ENCODE data around the gene HMCN1.

The HMCN1 gene

GRCh38 chr1:186143481-186143880 lies 409.3 kb downstream of the HMCN1 start:
- Histone ChIP-seq H3K79me2 (ENCODE audit: control insufficient read depth, low read length) (no peaks in the 10 kb centered on the region), H3K4me2 (ENCODE audit: low read length) (no peak overlapping the region), H3K9me2 (replicated peaks; ENCODE audit: control insufficient read depth, low read length) (no peaks in the 10 kb centered on the region), H3K27me3 (ENCODE audit: control insufficient read depth, low read length) (no peaks in the 10 kb centered on the region), H3K36me3 (ENCODE audit: control insufficient read depth, low read length) (no peaks in the 10 kb centered on the region), H3K4me3 (ENCODE audit: low read length) (no peak overlapping the region), H3K9me3 (ENCODE audit: control insufficient read depth, insufficient read depth, low read length) (no peaks in the 10 kb centered on the region), H3K27ac (ENCODE audit: low read depth, low read length) (no peak overlapping the region), H3K4me1 (ENCODE audit: control insufficient read depth, low read length) (no peaks in the 10 kb centered on the region), H4K20me1 (ENCODE audit: control insufficient read depth, insufficient read depth, low read depth, low read length) (no peaks in the 10 kb centered on the region), H3F3A (ENCODE audit: control insufficient read depth, insufficient read depth) (no peaks in the 10 kb centered on the region)
- no peak for TF ChIP-seq EZH2phosphoT487 (IDR thresholded peaks at IDR 0.05; ENCODE audit: borderline replicate concordance, low read length)

- Histone ChIP-seq H3K27ac (ENCODE audit: low read depth, low read length) (no peak overlapping the region), H3K4me2 (ENCODE audit: low read length) (no peak overlapping the region), H3K9me2 (replicated peaks; ENCODE audit: control insufficient read depth, low read length) (no peaks in the 10 kb centered on the region), H4K20me1 (ENCODE audit: control insufficient read depth, insufficient read depth, low read depth, low read length) (no peaks in the 10 kb centered on the region), H3K4me1 (ENCODE audit: control insufficient read depth, low read length) (no peaks in the 10 kb centered on the region), H3K36me3 (ENCODE audit: control insufficient read depth, low read length) (no peaks in the 10 kb centered on the region), H3K9me3 (ENCODE audit: control insufficient read depth, insufficient read depth, low read length) (no peaks in the 10 kb centered on the region), H3F3A (ENCODE audit: control insufficient read depth, insufficient read depth) (no peaks in the 10 kb centered on the region), H3K79me2 (ENCODE audit: control insufficient read depth, low read length) (no peaks in the 10 kb centered on the region), H3K27me3 (ENCODE audit: control insufficient read depth, low read length) (no peaks in the 10 kb centered on the region), H3K4me3 (ENCODE audit: low read length) (no peak overlapping the region)
- TF ChIP-seq CTCF (IDR thresholded peaks at IDR 0.05; ENCODE audit: low read depth, low read length, poor library complexity, severe bottlenecking) = no peak
- no peak for TF ChIP-seq EZH2phosphoT487 (IDR thresholded peaks at IDR 0.05; ENCODE audit: borderline replicate concordance, low read length)
Observed at GRCh38 chr1:186144505-186144904, 410.3 kb downstream of the HMCN1 start.

GRCh38 chr1:186146974-186147373 lies 412.8 kb downstream of the HMCN1 start:
- Histone ChIP-seq H3K36me3 (ENCODE audit: control insufficient read depth, low read length) (no peaks in the 10 kb centered on the region), H3K79me2 (ENCODE audit: control insufficient read depth, low read length) (no peaks in the 10 kb centered on the region), H3K4me2 (ENCODE audit: low read length) (no peak overlapping the region), H3K27ac (ENCODE audit: low read depth, low read length) (no peak overlapping the region), H3K9me3 (ENCODE audit: control insufficient read depth, insufficient read depth, low read length) (no peaks in the 10 kb centered on the region), H3K4me3 (ENCODE audit: low read length) (no peak overlapping the region), H4K20me1 (ENCODE audit: control insufficient read depth, insufficient read depth, low read depth, low read length) (no peaks in the 10 kb centered on the region), H3K9me2 (replicated peaks; ENCODE audit: control insufficient read depth, low read length) (no peaks in the 10 kb centered on the region), H3K27me3 (ENCODE audit: control insufficient read depth, low read length) (no peaks in the 10 kb centered on the region), H3F3A (ENCODE audit: control insufficient read depth, insufficient read depth) (no peaks in the 10 kb centered on the region), H3K4me1 (ENCODE audit: control insufficient read depth, low read length) (no peaks in the 10 kb centered on the region)
- no peak for TF ChIP-seq CTCF (IDR thresholded peaks at IDR 0.05; ENCODE audit: low read depth, low read length, poor library complexity, severe bottlenecking)
- no peak for TF ChIP-seq EZH2phosphoT487 (IDR thresholded peaks at IDR 0.05; ENCODE audit: borderline replicate concordance, low read length)

GRCh38 chr1:186149591-186149990 lies 415.4 kb downstream of the HMCN1 start:
- H4K20me1 ChIP-seq (ENCODE audit: control insufficient read depth, insufficient read depth, low read depth, low read length) = no peaks in the 10 kb centered on the region
- H3K4me1 ChIP-seq (ENCODE audit: control insufficient read depth, low read length) = no peaks in the 10 kb centered on the region
- H3K9me2 ChIP-seq (replicated peaks; ENCODE audit: control insufficient read depth, low read length) = no peaks in the 10 kb centered on the region
- no peak overlapping the region for H3K27ac ChIP-seq (ENCODE audit: low read depth, low read length)
- no peaks in the 10 kb centered on the region for H3K27me3 ChIP-seq (ENCODE audit: control insufficient read depth, low read length)
- no peak overlapping the region for H3K4me2 ChIP-seq (ENCODE audit: low read length)
- TF ChIP-seq CTCF (IDR thresholded peaks at IDR 0.05; ENCODE audit: low read depth, low read length, poor library complexity, severe bottlenecking) = no peak
- TF ChIP-seq EZH2phosphoT487 (IDR thresholded peaks at IDR 0.05; ENCODE audit: borderline replicate concordance, low read length) = no peak
- no peaks in the 10 kb centered on the region for H3K9me3 ChIP-seq (ENCODE audit: control insufficient read depth, insufficient read depth, low read length)
- H3K79me2 ChIP-seq (ENCODE audit: control insufficient read depth, low read length) = no peaks in the 10 kb centered on the region
- H3K4me3 ChIP-seq (ENCODE audit: low read length) = no peak overlapping the region
- no peaks in the 10 kb centered on the region for H3F3A ChIP-seq (ENCODE audit: control insufficient read depth, insufficient read depth)
- no peaks in the 10 kb centered on the region for H3K36me3 ChIP-seq (ENCODE audit: control insufficient read depth, low read length)

Data from DOHH2 (cell line).